Gastrocnemius medialis (tissue), 4 donors: ENCODE data around the gene ATP9A.

ENCODE experiments used
- POLR2A ChIP-seq, 2 donors: fragments of 450-650 bp; IDR thresholded peaks; one replicate each; pipeline ENCODE4 v1.6.1; 2017; ENCODE audit warnings: antibody characterized with exemption in 2 of 2, mild to moderate bottlenecking in 2 of 2, moderate library complexity in 2 of 2
- TF ChIP-seq, protein P1 (sequence below), 5 experiments: fragments of 450-650 bp in 3 of 5; fragments of 200-600 bp in 2 of 5; sonication (generic) in 2 of 5; IDR thresholded peaks in 4 of 5; conservative IDR thresholded peaks in 1 of 5; 1 replicate in 4 of 5; 2 replicates in 1 of 5; pipeline ENCODE4 v1.5.1; 2016 to 2019; ENCODE audit warnings: antibody characterized with exemption in 5 of 5, mild to moderate bottlenecking in 3 of 5, moderate library complexity in 3 of 5

- TF ChIP-seq, protein P1, sequence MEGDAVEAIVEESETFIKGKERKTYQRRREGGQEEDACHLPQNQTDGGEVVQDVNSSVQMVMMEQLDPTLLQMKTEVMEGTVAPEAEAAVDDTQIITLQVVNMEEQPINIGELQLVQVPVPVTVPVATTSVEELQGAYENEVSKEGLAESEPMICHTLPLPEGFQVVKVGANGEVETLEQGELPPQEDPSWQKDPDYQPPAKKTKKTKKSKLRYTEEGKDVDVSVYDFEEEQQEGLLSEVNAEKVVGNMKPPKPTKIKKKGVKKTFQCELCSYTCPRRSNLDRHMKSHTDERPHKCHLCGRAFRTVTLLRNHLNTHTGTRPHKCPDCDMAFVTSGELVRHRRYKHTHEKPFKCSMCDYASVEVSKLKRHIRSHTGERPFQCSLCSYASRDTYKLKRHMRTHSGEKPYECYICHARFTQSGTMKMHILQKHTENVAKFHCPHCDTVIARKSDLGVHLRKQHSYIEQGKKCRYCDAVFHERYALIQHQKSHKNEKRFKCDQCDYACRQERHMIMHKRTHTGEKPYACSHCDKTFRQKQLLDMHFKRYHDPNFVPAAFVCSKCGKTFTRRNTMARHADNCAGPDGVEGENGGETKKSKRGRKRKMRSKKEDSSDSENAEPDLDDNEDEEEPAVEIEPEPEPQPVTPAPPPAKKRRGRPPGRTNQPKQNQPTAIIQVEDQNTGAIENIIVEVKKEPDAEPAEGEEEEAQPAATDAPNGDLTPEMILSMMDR (IDR thresholded peaks at IDR 0.05 in 4 of 5, conservative IDR thresholded peaks at IDR 0.05 in 1 of 5), result no peak
- TF ChIP-seq POLR2A (IDR thresholded peaks at IDR 0.05), result no peak
Observed at GRCh38 chr20:51641866-51642265, 126.3 kb downstream of the ATP9A start.
